Activated CD4-positive, alpha-beta T cell treated with anti-CD3 and anti-CD28 coated beads, Interleukin-2, amount 10 ng/mL, durations not matched to agents 24 days and 14 days (primary cell): ENCODE results near the gene ZNF518A. TPM values are rescaled to one million over a fixed set of nuclear protein-coding genes. Genes with fewer than 3 reads are reported as not detected.

Experiments used
- total RNA-seq: library from RNA; stranded (reverse); gene quantifications from 2 replicates; pipeline ENCODE4 v1.2.3, GENCODE V29; 2022

The ZNF518A gene
- total RNA-seq, 1 donor from 2014 or later, result 16.9 TPM

Other genes starting within 250 kb of the ZNF518A start
- gene CC2D2B, start 222.3 kb upstream of the ZNF518A start, total RNA-seq, result 0.26 TPM in 1 of 2 replicates, not detected in the other
- gene CCNJ, start 86.7 kb upstream of the ZNF518A start, total RNA-seq, result 9.3 and 9.4 TPM in 2 replicates
- not detected in 2 replicates for gene BLNK, start 141.3 kb downstream of the ZNF518A start, total RNA-seq
- gene DNTT, start 174.1 kb downstream of the ZNF518A start, total RNA-seq, result not detected in 2 replicates
- gene OPALIN, start 228.7 kb downstream of the ZNF518A start, total RNA-seq, result not detected in 2 replicates